Bronchial epithelial cell (primary cell): ENCODE data around the gene LEMD2. TPM values are rescaled to one million over a fixed set of nuclear protein-coding genes. Genes with fewer than 3 reads are reported as not detected.

Experiments
- DNase-seq: peaks from one replicate; pipeline ENCODE4 v3.0.0-alpha.2; 2010; ENCODE audit warnings: low read depth
- FAIRE-seq: peaks from 2 replicates; lab custom pipeline; 2011; peaks lifted over from hg19 to GRCh38; lab: Jason Lieb, UNC
- H3K27me3 ChIP-seq: 2 replicates; pipeline ENCODE4 v1.5.1; 2011; ENCODE audit warnings: low read length; ENCODE audit not compliant: control insufficient read depth, insufficient read depth
- H3K36me3 ChIP-seq: 2 replicates; pipeline ENCODE4 v1.5.1; 2011; ENCODE audit warnings: low read length; ENCODE audit not compliant: control insufficient read depth, insufficient read depth
- H3K4me3 ChIP-seq: 2 replicates; pipeline ENCODE4 v1.5.1; 2011; ENCODE audit warnings: mild to moderate bottlenecking, low read depth, low read length, control low read depth
- total RNA-seq: library from RNA; depleted of rRNA; stranded (reverse); fragments of >200 nt; gene quantifications from 2 replicates; pipeline ENCODE4 v1.2.1, GENCODE V29; 2014
- TF ChIP-seq, protein P1 (sequence below): IDR thresholded peaks from 2 replicates; pipeline ENCODE4 v1.5.1; 2011; ENCODE audit warnings: mild to moderate bottlenecking, moderate library complexity, low read length, control low read depth, inconsistent platforms; ENCODE audit not compliant: insufficient read depth, severe bottlenecking

The LEMD2 gene
- total RNA-seq, 1 donor from 2014 or later = 66.9 TPM

DNA sequence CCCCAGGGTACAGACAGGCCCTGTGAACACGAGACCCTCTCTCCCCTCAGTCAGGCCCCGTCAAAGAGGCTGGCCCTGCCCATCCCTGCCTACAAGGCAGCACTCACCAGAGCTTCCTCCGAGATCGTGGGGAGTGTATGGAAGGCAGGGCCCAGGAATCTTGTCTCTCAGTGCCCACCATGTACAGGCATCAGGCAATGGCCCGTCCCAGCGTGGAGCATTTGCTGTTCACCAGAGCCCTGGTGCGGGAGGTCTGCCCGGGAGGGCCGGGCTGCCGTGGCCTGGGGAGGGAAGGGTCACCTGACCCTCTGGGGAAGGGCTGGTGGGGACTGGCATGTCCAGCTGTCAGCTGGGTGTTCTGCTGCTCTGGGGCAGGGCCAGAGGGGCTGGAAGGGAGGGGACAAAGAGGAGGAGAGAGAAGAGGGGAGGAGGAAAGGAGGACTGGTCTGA lies 42.3 kb downstream of the LEMD2 start, which contains the start of gene IP6K3:
IP6K3 (minus strand) TSS at position 255 of the 450 bp plus-strand sequence. CDS start 11,429 bp downstream, outside the sequence.
- no peaks in the 10 kb centered on the region for H3K36me3 ChIP-seq
- H3K27me3 ChIP-seq = no peaks in the 10 kb centered on the region
- H3K4me3 ChIP-seq = no peak within 1 kb of the TSS
- FAIRE-seq (no peak), DNase-seq (no peak)
- TF ChIP-seq, protein P1, sequence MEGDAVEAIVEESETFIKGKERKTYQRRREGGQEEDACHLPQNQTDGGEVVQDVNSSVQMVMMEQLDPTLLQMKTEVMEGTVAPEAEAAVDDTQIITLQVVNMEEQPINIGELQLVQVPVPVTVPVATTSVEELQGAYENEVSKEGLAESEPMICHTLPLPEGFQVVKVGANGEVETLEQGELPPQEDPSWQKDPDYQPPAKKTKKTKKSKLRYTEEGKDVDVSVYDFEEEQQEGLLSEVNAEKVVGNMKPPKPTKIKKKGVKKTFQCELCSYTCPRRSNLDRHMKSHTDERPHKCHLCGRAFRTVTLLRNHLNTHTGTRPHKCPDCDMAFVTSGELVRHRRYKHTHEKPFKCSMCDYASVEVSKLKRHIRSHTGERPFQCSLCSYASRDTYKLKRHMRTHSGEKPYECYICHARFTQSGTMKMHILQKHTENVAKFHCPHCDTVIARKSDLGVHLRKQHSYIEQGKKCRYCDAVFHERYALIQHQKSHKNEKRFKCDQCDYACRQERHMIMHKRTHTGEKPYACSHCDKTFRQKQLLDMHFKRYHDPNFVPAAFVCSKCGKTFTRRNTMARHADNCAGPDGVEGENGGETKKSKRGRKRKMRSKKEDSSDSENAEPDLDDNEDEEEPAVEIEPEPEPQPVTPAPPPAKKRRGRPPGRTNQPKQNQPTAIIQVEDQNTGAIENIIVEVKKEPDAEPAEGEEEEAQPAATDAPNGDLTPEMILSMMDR = no peak

DNA sequence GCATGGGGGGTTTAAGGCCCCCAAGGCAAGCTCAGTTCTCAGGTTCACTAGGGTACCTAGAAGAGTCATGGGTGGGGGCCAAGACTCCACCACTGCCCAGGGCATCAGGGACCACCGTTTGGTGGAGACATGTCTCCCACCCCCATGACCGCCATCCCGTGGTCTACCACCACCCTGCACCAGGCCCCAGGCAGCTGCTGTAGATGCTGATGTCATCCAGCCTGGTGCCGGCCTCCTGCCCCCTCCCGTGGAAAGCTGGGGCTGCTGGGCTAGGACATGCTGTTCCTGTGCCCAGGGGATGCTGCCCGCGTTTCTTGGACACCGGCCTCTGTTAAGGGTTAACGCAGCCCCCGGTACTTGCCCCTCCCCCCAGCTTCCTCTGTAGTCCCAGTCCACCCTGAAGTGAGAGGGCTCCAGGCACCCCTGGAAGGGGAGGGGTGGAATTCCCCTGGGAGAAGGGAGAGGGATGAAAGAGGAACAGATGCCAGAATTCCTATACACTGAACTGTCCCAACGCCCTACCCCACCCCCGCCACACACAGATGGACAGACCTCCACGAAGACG lies 42.8 kb downstream of the LEMD2 start:
- DNase-seq (peak; percentile 29), FAIRE-seq (no peak)
- Histone ChIP-seq H3K4me3 (no peak overlapping the region), H3K27me3 (no peaks in the 10 kb centered on the region), H3K36me3 (no peaks in the 10 kb centered on the region)
- TF ChIP-seq, protein P1 = peak; percentile 9

DNA sequence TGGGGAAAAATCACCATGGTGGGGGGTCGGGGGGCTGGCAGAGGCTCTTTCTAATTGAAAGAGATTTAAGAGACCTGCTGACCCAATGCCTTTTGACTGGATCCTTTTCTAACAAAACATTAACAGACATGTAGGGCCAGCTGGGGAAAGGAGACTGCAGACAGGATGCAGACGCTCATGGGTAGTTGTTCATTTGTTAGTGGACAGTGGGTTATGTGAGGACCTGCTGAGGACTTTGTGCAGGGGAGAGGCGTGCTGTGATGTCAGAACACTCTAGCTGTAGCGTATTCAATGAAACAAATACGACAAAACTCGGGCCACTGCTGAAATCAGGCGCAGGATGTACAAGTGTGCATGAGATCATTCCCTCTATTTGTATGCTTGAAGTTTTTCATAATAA lies 43.4 kb downstream of the LEMD2 start:
- TF ChIP-seq, protein P1 = no peak

DNA sequence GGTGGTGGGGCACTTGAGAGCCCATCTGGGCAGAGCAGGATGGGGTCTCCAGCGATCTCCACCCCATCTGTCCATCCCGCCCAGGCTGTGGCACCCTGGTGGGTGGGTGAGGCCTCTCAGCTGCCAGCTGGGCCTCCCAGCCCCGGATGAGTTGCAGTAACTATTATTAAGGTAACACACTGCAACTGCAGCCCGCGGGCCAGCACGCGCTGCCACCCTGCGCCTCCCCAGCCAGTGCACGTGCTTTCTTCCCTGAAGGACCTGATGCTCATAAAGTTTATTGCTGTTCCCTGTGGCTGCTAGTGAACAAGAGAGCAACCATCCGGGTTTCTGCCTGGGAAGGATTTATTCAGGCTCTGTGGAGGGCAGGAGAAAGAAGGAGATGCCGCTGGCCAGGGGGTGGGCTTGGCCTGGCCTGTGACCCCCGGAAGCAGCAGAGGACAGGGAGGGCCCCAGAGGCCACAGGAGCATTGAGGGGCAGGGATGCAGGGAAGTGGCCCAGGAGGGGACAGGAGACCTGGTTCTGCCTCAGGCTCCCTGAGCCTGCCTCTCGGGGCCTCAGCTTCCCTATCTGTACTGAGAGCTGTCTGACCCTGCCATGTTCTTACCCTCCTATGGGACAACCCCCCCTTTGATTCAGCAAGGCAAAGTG lies 43.9 kb downstream of the LEMD2 start:
- H3K27me3 ChIP-seq = no peaks in the 10 kb centered on the region
- TF ChIP-seq, protein P1 = no peak
- no peaks in the 10 kb centered on the region for H3K36me3 ChIP-seq
- H3K4me3 ChIP-seq = no peak overlapping the region
- no peak for DNase-seq
- FAIRE-seq = no peak

More for the DNA sequence above, 43.4 kb downstream of the LEMD2 start:
- DNase-seq = no peak
- Histone ChIP-seq H3K36me3 (no peaks in the 10 kb centered on the region), H3K4me3 (no peak overlapping the region), H3K27me3 (no peaks in the 10 kb centered on the region)
- no peak for FAIRE-seq

DNA sequence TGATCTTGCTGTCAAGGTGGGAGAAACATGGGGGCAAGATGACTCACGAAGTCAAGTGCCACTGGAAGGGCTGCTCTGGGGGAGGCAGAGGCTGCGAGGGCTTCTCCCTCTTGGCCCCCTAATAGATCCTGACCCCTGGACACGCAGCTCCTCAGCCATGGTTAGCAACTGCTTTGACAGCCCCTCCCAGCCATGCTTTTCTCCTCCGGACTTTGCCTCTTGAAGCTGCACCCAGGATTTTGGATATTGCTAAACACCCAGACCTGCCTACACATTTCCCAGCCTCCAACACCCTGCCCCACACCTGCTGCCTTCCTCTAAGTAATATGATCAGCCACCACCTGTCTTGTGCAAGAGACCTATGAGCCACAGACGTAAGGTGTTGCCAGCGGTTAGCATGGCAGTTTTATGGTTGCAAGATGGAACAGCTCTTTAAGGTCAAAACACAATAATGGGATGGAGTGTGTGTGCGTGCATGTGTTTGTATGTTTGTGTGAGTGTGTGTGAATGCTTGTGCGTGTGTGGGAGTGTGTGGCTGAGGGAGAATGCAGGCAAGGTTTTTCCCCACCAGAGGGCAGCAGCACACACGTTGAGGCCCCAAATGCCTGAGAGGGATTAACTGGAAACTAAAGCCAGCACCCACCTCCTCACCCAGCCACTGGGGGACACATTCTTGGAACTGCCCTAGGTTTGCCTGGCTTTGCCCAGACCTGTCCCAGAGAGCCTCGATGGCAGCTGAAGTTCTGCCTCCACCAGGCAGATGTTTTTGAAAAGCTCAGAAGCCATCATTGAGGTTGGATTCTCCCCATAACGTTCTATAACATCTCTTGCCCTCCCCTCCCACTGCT lies 44.7 kb downstream of the LEMD2 start:
- DNase-seq (peak; percentile 97), FAIRE-seq (peak; percentile 100)
- H3K4me3 ChIP-seq = no peak overlapping the region
- TF ChIP-seq, protein P1 = peak; percentile 96
- no peaks in the 10 kb centered on the region for H3K36me3 ChIP-seq
- H3K27me3 ChIP-seq = no peaks in the 10 kb centered on the region
